GM20000 (cell line): ENCODE data around the gene DRC3.

Experiments used
- DNase-seq: peaks from one replicate; pipeline ENCODE4 v3.0.0; 2012; ENCODE audit warnings: low spot score
- CTCF ChIP-seq: IDR thresholded peaks from 2 replicates; pipeline ENCODE4 v1.5.1; 2012; ENCODE audit warnings: mild to moderate bottlenecking, control low read depth; ENCODE audit errors: extremely low read depth, missing control alignments

DRC3 gene

GRCh38 chr17:17929655-17930380 lies 42.8 kb upstream of the DRC3 start:
- DNase-seq, result no peak
- TF ChIP-seq CTCF, result no peak

DNA sequence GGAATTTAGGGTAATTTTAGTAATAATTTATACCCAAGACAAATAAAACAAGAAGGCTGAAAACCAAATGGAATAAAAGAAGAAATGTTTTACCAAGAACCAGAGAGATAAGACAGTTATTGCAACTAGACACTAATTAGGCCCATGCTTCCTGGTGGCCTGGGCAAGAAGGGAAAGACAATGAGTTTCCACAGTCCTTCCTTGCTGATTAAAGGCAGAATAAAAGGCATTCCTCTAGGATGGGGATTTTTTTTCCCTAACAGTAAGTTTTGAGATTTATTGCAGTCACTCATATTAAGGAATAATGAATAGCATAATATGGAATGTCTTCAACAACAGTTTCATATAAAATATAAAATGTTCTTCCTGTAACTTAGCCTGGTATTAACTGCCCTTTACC lies 42.0 kb upstream of the DRC3 start:
- DNase-seq, result no peak
- no peak for TF ChIP-seq CTCF

DNA sequence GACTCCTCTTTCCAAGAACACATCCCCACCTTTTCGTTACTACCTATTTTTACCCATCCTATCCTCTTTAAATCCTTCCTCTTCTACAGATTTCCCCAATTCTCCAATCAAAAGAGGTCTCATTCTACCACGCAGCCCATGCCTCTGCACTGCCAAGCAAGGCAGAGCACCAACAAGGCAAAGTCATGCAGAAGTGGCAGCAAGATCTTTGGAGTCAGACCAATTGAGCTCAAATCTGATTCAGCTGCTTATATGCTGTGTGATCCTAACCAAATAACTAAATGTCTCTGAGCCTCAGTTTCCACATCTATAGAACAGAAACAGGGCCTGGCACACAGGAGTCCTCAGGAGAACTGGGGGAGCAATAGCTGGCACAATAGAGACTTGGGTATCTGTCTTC lies 41.5 kb upstream of the DRC3 start:
- no peak for TF ChIP-seq CTCF
- no peak for DNase-seq

DNA sequence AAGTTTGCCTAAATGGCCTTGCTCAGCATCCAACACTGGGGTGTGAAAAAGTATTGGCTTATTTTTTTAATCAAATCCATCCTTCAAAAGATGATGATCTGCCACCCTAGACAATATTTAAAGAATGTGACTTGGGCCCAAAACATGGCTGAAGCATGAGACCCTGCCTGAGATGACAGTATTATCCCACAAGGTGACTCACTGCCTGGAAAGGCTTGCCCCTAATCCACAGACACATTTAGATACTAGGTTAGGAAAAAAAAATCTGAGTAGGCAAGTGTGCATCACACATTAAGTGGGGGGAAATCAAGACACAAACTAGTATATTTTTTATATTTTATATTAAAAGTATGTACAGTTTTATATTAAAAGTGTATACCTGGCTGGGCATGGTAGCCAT lies 38.9 kb upstream of the DRC3 start:
- no peak for TF ChIP-seq CTCF
- DNase-seq, result no peak

DNA sequence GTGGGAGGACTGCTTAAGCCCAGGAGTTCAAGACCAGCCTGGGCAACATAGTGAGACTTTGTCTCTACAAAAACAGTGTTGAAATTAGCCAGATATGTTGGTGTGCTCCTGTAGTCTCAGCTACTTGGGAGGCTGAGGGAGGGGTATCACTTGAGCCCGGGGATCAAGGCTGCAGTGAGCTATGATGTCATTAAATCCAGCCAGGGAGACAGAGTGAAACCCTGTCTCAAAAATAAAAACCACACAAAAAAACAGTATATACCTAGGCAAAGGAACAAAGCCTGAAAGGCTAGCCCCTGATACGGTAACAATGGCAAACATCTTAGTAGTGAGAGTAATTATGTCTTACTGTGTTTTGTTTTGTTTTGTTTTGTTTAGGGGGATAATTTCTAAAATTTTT lies 38.4 kb upstream of the DRC3 start:
- no peak for DNase-seq
- TF ChIP-seq CTCF, result no peak

DNA sequence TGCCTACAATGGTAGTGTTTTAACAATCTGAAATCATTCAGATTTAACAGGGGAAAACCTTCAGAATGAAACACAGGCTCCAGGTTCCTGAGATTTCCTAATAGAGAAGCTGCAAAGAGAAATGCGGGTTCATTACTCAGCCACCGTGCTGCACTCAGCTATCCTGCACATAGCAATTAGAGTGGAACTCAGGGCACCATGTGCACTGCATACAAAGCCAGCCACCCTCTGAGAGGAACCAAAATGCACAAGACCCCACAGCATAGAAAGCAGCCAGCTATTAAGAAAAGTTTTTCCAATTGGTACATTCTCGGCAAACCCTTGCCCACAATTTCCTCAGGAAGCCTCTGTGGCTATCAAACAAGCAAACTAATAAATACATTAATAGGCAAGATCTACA lies 37.9 kb upstream of the DRC3 start:
- DNase-seq, result no peak

More for the DNA sequence above, 37.9 kb upstream of the DRC3 start:
- no peak for TF ChIP-seq CTCF
